ENCODE results near the gene SLFN11.

- TF ChIP-seq CTCF (IDR thresholded peaks at IDR 0.05), result no peak
- no peak for TF ChIP-seq POLR2AphosphoS5 (IDR thresholded peaks at IDR 0.05)
- TF ChIP-seq POLR2A (IDR thresholded peaks at IDR 0.05), result no peak
Observed at GRCh38 chr17:35314415-35315216, 58.8 kb downstream of the SLFN11 start.
